Measurements from ENCODE around the gene C13orf42. TPM values are rescaled to one million over a fixed set of nuclear protein-coding genes. Genes with fewer than 3 reads are reported as not detected.

Gene C13orf42
- total RNA-seq, 4 donors from 2014 or later: not detected

DNA sequence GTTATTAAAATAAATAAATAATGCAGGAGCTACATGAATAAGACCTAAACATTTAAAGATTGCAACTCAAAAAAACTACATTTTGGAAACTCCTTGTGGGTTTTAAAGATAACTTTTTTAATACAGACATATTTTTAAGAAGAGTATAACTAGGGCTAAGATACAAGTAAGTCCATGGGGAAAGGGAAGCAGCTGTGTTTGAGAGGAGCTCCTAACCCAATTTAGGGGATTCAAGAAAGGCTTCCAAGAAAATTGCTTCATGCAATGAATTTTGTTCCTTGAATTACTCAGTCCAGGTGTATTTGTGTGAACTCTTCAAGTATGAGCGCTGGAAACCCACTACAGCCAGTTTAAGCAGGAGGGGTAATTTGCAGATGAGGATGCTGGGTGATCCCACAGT lies 44.1 kb upstream of the C13orf42 start:
- Histone ChIP-seq H3K27ac (no peak overlapping the region), H3K27me3 (peaks cover 5% of the 10 kb centered on the region), H3K9me3 (no peaks in the 10 kb centered on the region), H3K36me3 (no peaks in the 10 kb centered on the region), H3K4me1 (no peaks in the 10 kb centered on the region), H3K4me3 (no peak overlapping the region)
- DNase-seq (ENCODE audit: low spot score in 2 of 2): no peak
- TF ChIP-seq POLR2AphosphoS5 (IDR thresholded peaks at IDR 0.05): no peak
- no peak for TF ChIP-seq CTCF (IDR thresholded peaks at IDR 0.05)
- TF ChIP-seq EP300 (IDR thresholded peaks at IDR 0.05): no peak
- 88% methylated on average over 1 of the region's 1 CpG for whole genome bisulfite sequencing

- Histone ChIP-seq H3K9me3 (no peaks in the 10 kb centered on the region), H3K27me3 (peaks cover 5% of the 10 kb centered on the region), H3K4me1 (no peaks in the 10 kb centered on the region), H3K36me3 (no peaks in the 10 kb centered on the region), H3K4me3 (no peak overlapping the region), H3K27ac (no peak overlapping the region)
- no peak for DNase-seq (ENCODE audit: low spot score in 2 of 2)
- WGBS: 69% methylated on average over 7 of the region's 7 CpGs
- TF ChIP-seq EP300 (IDR thresholded peaks at IDR 0.05) (no peak), CTCF (IDR thresholded peaks at IDR 0.05) (no peak), POLR2AphosphoS5 (IDR thresholded peaks at IDR 0.05) (no peak), POLR2A (IDR thresholded peaks at IDR 0.05) (no peak)
Measured at GRCh38 chr13:51154029-51154555, 43.0 kb upstream of the C13orf42 start.

GRCh38 chr13:51153527-51153926 lies 42.5 kb upstream of the C13orf42 start:
- WGBS: 69% methylated on average over 8 of the region's 8 CpGs
- Histone ChIP-seq H3K27me3 (peaks cover 5% of the 10 kb centered on the region), H3K27ac (no peak overlapping the region), H3K4me3 (no peak overlapping the region), H3K9me3 (no peaks in the 10 kb centered on the region), H3K4me1 (no peaks in the 10 kb centered on the region), H3K36me3 (no peaks in the 10 kb centered on the region)
- DNase-seq (ENCODE audit: low spot score in 2 of 2): no peak
- no peak for TF ChIP-seq EP300 (IDR thresholded peaks at IDR 0.05)
- TF ChIP-seq POLR2AphosphoS5 (IDR thresholded peaks at IDR 0.05): no peak
- no peak for TF ChIP-seq CTCF (IDR thresholded peaks at IDR 0.05)
- no peak for TF ChIP-seq POLR2A (IDR thresholded peaks at IDR 0.05)

DNA sequence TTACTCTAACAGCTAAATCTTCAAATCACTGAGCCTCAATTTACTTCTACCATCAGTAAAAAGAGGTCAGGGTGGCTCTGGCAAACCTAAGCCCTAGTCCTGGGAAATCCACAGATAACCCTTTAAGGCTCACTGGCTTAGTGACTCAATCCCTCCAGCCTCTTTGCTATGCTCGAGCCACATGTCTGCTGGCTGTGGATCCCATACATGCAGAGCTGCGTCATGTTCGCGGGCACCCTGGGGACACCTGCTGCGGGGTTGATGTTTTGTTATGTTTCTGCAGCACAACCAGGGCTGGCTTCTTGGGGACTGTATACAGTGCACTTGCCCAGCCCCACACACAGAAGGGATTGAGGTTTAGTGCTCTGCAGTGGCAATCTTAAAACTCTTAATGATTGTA lies 41.6 kb upstream of the C13orf42 start:
- Histone ChIP-seq H3K36me3 (no peaks in the 10 kb centered on the region), H3K9me3 (no peaks in the 10 kb centered on the region), H3K4me3 (no peak overlapping the region), H3K4me1 (no peaks in the 10 kb centered on the region), H3K27me3 (peaks cover 6% of the 10 kb centered on the region), H3K27ac (no peak overlapping the region)
- no peak for TF ChIP-seq EP300 (IDR thresholded peaks at IDR 0.05)
- no peak for TF ChIP-seq CTCF (IDR thresholded peaks at IDR 0.05)
- TF ChIP-seq POLR2AphosphoS5 (IDR thresholded peaks at IDR 0.05): no peak
- no peak for TF ChIP-seq POLR2A (IDR thresholded peaks at IDR 0.05)
- DNase-seq (ENCODE audit: low spot score in 2 of 2): no peak
- 79% methylated on average over 2 of the region's 5 CpGs for WGBS

GRCh38 chr13:51151463-51151862 lies 40.4 kb upstream of the C13orf42 start:
- no peaks in the 10 kb centered on the region for H3K4me1 ChIP-seq
- H3K4me3 ChIP-seq: no peak overlapping the region
- H3K27ac ChIP-seq: no peak overlapping the region
- peaks cover 7% of the 10 kb centered on the region for H3K27me3 ChIP-seq
- H3K9me3 ChIP-seq: no peaks in the 10 kb centered on the region
- H3K36me3 ChIP-seq: no peaks in the 10 kb centered on the region
- 77% methylated on average over 1 of the region's 1 CpG for WGBS
- DNase-seq (ENCODE audit: low spot score in 2 of 2): no peak
- TF ChIP-seq CTCF (IDR thresholded peaks at IDR 0.05) (no peak), POLR2A (IDR thresholded peaks at IDR 0.05) (no peak), EP300 (IDR thresholded peaks at IDR 0.05) (no peak), POLR2AphosphoS5 (IDR thresholded peaks at IDR 0.05) (no peak)

Data from suprapubic skin (tissue), 4 donors.